Gastroesophageal sphincter (tissue), 3 donors: Measurements from ENCODE around the gene UBR1.

Experiments
- CTCF ChIP-seq, 4 experiments: fragments of 200-600 bp in 2 of 4; fragments of 450-650 bp in 2 of 4; sonication (generic) in 1 of 4; IDR thresholded peaks; one replicate each; pipeline ENCODE4 v1.5.1; 2017 to 2019; ENCODE audit warnings: antibody characterized with exemption in 4 of 4, mild to moderate bottlenecking in 2 of 4, moderate library complexity in 2 of 4
- POLR2A ChIP-seq, 2 donors: fragments of 450-650 bp; IDR thresholded peaks; one replicate each; pipeline ENCODE4 v1.6.1; 2017; ENCODE audit warnings: antibody characterized with exemption in 2 of 2, mild to moderate bottlenecking in 2 of 2, moderate library complexity in 1 of 2

- TF ChIP-seq CTCF (IDR thresholded peaks at IDR 0.05): no peak
- no peak for TF ChIP-seq POLR2A (IDR thresholded peaks at IDR 0.05)
Measured at GRCh38 chr15:42929306-42929848, 176.5 kb downstream of the UBR1 start.
